ENCODE data around the gene REC114.

DNA sequence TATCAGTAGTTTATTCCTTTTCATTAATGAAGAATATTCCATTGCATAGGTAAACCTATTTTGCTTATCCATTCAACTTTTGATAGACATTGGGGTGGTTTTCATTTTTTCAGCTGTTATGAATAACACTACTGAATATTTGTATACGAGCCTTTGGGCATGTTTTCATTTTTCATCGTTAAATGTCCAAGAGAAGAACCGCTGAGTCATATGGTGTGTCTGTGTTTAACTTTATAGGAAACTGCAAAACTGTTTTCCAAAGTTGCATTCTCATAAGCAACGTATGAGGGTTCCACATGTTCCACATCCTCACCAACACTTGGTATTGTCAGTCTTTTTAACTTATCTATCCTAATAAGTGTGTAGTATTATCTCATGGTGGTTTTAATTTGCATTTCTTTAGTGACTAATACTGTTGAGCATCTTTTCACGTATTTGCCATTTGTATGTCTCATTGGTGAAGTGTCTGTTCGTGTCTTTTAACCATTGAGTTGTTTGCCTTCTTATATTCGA lies 33.8 kb downstream of the REC114 start:
- TF ChIP-seq POLR2A (IDR thresholded peaks at IDR 0.05), result no peak
- TF ChIP-seq, protein P1, sequence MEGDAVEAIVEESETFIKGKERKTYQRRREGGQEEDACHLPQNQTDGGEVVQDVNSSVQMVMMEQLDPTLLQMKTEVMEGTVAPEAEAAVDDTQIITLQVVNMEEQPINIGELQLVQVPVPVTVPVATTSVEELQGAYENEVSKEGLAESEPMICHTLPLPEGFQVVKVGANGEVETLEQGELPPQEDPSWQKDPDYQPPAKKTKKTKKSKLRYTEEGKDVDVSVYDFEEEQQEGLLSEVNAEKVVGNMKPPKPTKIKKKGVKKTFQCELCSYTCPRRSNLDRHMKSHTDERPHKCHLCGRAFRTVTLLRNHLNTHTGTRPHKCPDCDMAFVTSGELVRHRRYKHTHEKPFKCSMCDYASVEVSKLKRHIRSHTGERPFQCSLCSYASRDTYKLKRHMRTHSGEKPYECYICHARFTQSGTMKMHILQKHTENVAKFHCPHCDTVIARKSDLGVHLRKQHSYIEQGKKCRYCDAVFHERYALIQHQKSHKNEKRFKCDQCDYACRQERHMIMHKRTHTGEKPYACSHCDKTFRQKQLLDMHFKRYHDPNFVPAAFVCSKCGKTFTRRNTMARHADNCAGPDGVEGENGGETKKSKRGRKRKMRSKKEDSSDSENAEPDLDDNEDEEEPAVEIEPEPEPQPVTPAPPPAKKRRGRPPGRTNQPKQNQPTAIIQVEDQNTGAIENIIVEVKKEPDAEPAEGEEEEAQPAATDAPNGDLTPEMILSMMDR (IDR thresholded peaks at IDR 0.05), result no peak

Measured in uterus (tissue), 2 donors.